Loucy (cell line): ENCODE measurements around the gene CLCNKB.
"Not testable (repeated sequence)": the region's sequence is repeated elsewhere in the genome, so short reads cannot be mapped to it uniquely, and the experiment has no call there.

Experiments
- H2AFZ ChIP-seq: fragments of 200-600 bp; sonication (generic); 2 replicates; pipeline ENCODE4 v1.6.0; 2016; ENCODE audit warnings: antibody characterized with exemption, mild to moderate bottlenecking, low read length, moderate library complexity
- H3F3A ChIP-seq: fragments of 200-600 bp; 2 replicates; pipeline ENCODE4 v1.6.0; 2016; ENCODE audit warnings: antibody characterized with exemption, low read depth, mild to moderate bottlenecking
- H3K27me3 ChIP-seq: fragments of 200-600 bp; sonication (generic); 2 replicates; pipeline ENCODE4 v1.6.1; 2014; ENCODE audit warnings: low read length, mild to moderate bottlenecking; ENCODE audit not compliant: insufficient read depth, poor library complexity, severe bottlenecking
- H3K36me3 ChIP-seq: fragments of 200-600 bp; sonication (generic); 2 replicates; pipeline ENCODE4 v1.6.1; 2016; ENCODE audit warnings: low read length; ENCODE audit not compliant: insufficient read depth
- H3K4me1 ChIP-seq: fragments of 200-600 bp; sonication (generic); 2 replicates; pipeline ENCODE4 v1.5.1; 2014; ENCODE audit warnings: low read length, mild to moderate bottlenecking; ENCODE audit not compliant: insufficient read depth, poor library complexity, severe bottlenecking
- H3K4me2 ChIP-seq: fragments of 200-600 bp; sonication (generic); 2 replicates; pipeline ENCODE4 v1.6.0; 2014; ENCODE audit warnings: antibody characterized with exemption, low read length, low read depth, mild to moderate bottlenecking; ENCODE audit not compliant: poor library complexity, severe bottlenecking
- H3K4me3 ChIP-seq: fragments of 200-600 bp; sonication (generic); 2 replicates; pipeline ENCODE4 v1.5.1; 2014; ENCODE audit warnings: low read length, mild to moderate bottlenecking, mixed read lengths; ENCODE audit not compliant: poor library complexity, severe bottlenecking
- H3K79me2 ChIP-seq: fragments of 200-600 bp; sonication (generic); 2 replicates; pipeline ENCODE4 v1.6.1; 2014; ENCODE audit warnings: low read length; ENCODE audit not compliant: insufficient read depth
- H3K9ac ChIP-seq: fragments of 200-600 bp; sonication (generic); 2 replicates; pipeline ENCODE4 v1.6.0; 2014; ENCODE audit warnings: mild to moderate bottlenecking, low read depth, low read length, moderate library complexity; ENCODE audit not compliant: poor library complexity, severe bottlenecking
- H3K9me2 ChIP-seq: fragments of 200-600 bp; sonication (generic); replicated peaks from 2 replicates; pipeline ENCODE4 v1.6.1; 2016; ENCODE audit warnings: low read depth, low read length, mixed read lengths
- H3K9me3 ChIP-seq: fragments of 200-600 bp; sonication (generic); 2 replicates; pipeline ENCODE4 v1.6.1; 2014; ENCODE audit warnings: mild to moderate bottlenecking, antibody characterized with exemption, low read length, low read depth; ENCODE audit not compliant: insufficient read depth
- H4K20me1 ChIP-seq: fragments of 200-600 bp; sonication (generic); 2 replicates; pipeline ENCODE4 v1.6.0; 2014; ENCODE audit warnings: antibody characterized with exemption, low read length, mild to moderate bottlenecking; ENCODE audit not compliant: insufficient read depth, poor library complexity, severe bottlenecking
- EZH2phosphoT487 ChIP-seq: fragments of 200-600 bp; IDR thresholded peaks from 2 replicates; pipeline ENCODE4 v1.6.1; 2018; ENCODE audit warnings: antibody characterized with exemption, mild to moderate bottlenecking, moderate library complexity, borderline replicate concordance
- TF ChIP-seq, protein P1 (sequence below): fragments of 200-600 bp; sonication (generic); conservative IDR thresholded peaks from 2 replicates; pipeline ENCODE4 v1.5.1; 2014; ENCODE audit warnings: mild to moderate bottlenecking, antibody characterized with exemption, low read length

CLCNKB gene

DNA sequence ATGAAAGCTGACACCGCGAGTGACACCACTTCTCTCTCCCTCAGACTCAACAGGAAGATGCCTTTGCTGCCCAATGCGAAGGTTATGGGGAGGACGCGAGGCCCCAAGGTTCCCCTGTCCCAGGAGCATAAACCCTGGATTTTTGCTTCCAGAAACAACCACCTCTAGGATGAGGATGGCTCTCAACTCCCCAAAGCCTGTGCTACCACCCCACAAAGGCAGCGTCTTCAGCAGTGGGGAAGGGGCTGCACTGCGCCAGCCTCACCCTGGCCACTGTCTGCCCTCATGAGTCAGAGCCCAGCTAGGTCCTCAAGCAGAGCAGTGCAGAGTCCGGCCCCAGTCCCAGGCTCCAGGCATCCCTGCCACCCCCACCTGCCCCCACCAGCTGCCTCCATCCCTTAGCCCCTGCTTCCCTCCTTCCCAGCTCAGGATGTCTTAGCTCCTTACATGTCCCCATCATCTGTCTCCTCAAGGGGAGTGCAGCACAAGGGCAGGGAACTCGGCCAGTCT is 46.5 kb upstream of the CLCNKB start:
- no peaks in the 10 kb centered on the region for H3K9me3 ChIP-seq
- H3F3A ChIP-seq = no peaks in the 10 kb centered on the region
- no peak overlapping the region for H3K4me2 ChIP-seq
- H3K36me3 ChIP-seq = no peaks in the 10 kb centered on the region
- H3K27me3 ChIP-seq = no peaks in the 10 kb centered on the region
- no peaks in the 10 kb centered on the region for H3K4me1 ChIP-seq
- no peak overlapping the region for H3K9ac ChIP-seq
- no peaks in the 10 kb centered on the region for H3K79me2 ChIP-seq
- no peak overlapping the region for H3K4me3 ChIP-seq
- no peak overlapping the region for H2AFZ ChIP-seq
- no peaks in the 10 kb centered on the region for H4K20me1 ChIP-seq
- no peaks in the 10 kb centered on the region for H3K9me2 ChIP-seq
- no peak for TF ChIP-seq EZH2phosphoT487
- TF ChIP-seq, protein P1, sequence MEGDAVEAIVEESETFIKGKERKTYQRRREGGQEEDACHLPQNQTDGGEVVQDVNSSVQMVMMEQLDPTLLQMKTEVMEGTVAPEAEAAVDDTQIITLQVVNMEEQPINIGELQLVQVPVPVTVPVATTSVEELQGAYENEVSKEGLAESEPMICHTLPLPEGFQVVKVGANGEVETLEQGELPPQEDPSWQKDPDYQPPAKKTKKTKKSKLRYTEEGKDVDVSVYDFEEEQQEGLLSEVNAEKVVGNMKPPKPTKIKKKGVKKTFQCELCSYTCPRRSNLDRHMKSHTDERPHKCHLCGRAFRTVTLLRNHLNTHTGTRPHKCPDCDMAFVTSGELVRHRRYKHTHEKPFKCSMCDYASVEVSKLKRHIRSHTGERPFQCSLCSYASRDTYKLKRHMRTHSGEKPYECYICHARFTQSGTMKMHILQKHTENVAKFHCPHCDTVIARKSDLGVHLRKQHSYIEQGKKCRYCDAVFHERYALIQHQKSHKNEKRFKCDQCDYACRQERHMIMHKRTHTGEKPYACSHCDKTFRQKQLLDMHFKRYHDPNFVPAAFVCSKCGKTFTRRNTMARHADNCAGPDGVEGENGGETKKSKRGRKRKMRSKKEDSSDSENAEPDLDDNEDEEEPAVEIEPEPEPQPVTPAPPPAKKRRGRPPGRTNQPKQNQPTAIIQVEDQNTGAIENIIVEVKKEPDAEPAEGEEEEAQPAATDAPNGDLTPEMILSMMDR = no peak

DNA sequence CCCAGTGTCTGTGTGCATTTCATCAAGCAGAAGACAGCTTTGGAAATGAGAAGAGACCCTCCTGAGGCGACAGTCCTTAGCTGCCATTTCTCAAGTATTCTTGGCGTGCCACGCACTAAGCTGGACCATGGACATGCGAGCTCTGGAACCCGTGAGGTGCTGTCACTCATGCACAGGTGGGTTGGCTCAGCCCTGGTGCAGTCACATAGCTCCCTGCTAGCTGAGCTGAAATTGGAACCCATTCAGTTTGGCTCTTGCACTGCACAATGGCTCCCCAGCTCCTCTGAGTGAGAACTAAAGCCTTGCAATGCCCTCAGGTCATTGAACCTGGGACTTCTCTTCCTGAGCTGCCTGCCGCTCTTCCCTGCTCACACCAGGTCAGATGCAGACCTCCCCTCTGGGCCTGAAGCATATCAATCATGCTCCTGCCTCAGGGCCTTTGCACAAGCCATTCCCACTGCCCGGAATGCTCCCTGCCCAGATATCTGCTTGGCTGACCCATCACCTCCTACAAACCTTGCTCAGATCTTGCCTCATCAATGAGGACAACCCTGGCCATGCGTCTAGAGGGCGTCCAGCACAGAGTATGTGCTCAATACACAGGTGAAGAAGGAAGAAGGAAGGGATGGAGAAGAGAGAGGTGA is 45.8 kb upstream of the CLCNKB start:
- no peaks in the 10 kb centered on the region for H4K20me1 ChIP-seq
- H2AFZ ChIP-seq = no peak overlapping the region
- H3K36me3 ChIP-seq = no peaks in the 10 kb centered on the region
- H3K4me2 ChIP-seq = no peak overlapping the region
- no peak overlapping the region for H3K9ac ChIP-seq
- no peak overlapping the region for H3K4me3 ChIP-seq
- H3K9me3 ChIP-seq = no peaks in the 10 kb centered on the region
- no peaks in the 10 kb centered on the region for H3K9me2 ChIP-seq
- TF ChIP-seq EZH2phosphoT487 = no peak
- TF ChIP-seq, protein P1 = no peak
- no peaks in the 10 kb centered on the region for H3F3A ChIP-seq
- H3K79me2 ChIP-seq = no peaks in the 10 kb centered on the region
- H3K4me1 ChIP-seq = no peaks in the 10 kb centered on the region
- H3K27me3 ChIP-seq = no peaks in the 10 kb centered on the region

DNA sequence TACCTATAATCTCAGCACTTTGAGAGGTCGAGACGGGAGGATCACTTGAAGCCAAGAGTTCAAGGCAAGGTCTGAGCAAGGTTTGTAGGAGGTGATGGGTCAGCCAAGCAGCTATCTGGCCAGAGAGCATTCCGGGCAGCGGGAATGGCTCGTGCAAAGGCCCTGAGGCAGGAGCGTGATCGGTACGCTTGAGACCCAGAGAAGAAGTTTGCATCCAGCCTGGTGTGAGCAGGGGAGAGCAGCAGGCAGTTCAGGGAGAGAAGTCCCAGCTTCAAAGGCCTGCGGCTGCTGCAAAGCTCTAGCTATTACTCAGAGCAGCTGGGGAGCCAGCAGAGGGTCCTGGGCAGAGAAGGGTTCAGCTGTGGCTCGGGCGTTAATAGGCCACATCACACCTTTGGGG is 44.7 kb upstream of the CLCNKB start:
- H3K9me2 ChIP-seq = no peaks in the 10 kb centered on the region
- H3K9ac ChIP-seq = no peak overlapping the region
- H3K27me3 ChIP-seq = no peaks in the 10 kb centered on the region
- no peak for TF ChIP-seq EZH2phosphoT487
- TF ChIP-seq, protein P1 = no peak
- H4K20me1 ChIP-seq = no peaks in the 10 kb centered on the region
- no peak overlapping the region for H3K4me3 ChIP-seq
- no peaks in the 10 kb centered on the region for H3K9me3 ChIP-seq
- H3K4me1 ChIP-seq = no peaks in the 10 kb centered on the region
- no peaks in the 10 kb centered on the region for H3K79me2 ChIP-seq
- H3K36me3 ChIP-seq = no peaks in the 10 kb centered on the region
- no peak overlapping the region for H2AFZ ChIP-seq
- H3F3A ChIP-seq = no peaks in the 10 kb centered on the region
- no peak overlapping the region for H3K4me2 ChIP-seq

DNA sequence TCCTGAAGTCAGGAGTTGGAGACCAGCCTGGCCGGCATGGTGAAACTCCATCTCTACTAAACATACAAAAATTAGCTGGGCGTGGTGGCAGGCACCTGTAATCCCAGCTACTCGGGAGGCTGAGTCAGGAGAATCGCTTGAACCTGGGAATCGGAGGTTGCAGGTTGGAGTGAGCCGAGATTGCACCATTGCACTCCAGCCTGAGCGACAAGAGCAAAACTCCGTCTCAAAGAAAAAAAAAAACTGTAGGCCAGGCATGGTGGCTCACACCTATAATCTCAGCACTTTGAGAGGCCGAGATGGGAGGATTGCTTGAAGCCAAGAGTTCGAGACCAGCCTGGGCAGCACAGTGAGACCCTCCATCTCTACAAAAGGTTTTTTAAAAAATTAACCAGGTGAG is 42.3 kb upstream of the CLCNKB start:
- not testable (repeated sequence) for H3F3A ChIP-seq, H3K9ac ChIP-seq, H4K20me1 ChIP-seq, H3K4me3 ChIP-seq, H3K79me2 ChIP-seq, H3K9me3 ChIP-seq, H3K36me3 ChIP-seq, H3K27me3 ChIP-seq, H3K9me2 ChIP-seq, H3K4me2 ChIP-seq, H2AFZ ChIP-seq, H3K4me1 ChIP-seq
